IMR-90 (cell line): ENCODE data around the gene FMN2. TPM values are rescaled to one million over a fixed set of nuclear protein-coding genes. Genes with fewer than 3 reads are reported as not detected.

Source experiments
- ATAC-seq: fragments of 200-7000 bp; cut with Tn5 transposase; 2 replicates; pipeline ENCODE4 v1.9.1; 2020; ENCODE audit warnings: low read depth, mild to moderate bottlenecking, moderate library complexity
- BruUV-seq: library from RNA; stranded (reverse); fragments of 400-500 nt; replicated peaks from 2 replicates; lab custom pipeline; 2021; lab: Mats Ljungman, UMichigan
- CTCF ChIA-PET: fragments of 300-600 bp; formaldehyde crosslinking; extraction: SDS; loops from one replicate; lab custom pipeline; 2021; ENCODE audit warnings: antibody characterized with exemption; lab: Yijun Ruan, JAX
- POLR2A ChIA-PET: fragments of 300-600 bp; sonication (Branson Sonifier 250); formaldehyde crosslinking; loops from one replicate; lab custom pipeline; 2022; ENCODE audit warnings: antibody characterized with exemption; ENCODE audit not compliant: unreplicated experiment; lab: Charles Lee
- DNase-seq: peaks from one replicate; pipeline ENCODE4 v3.0.0; 2013
- H2AFZ ChIP-seq: replicated peaks from 2 replicates; pipeline ENCODE3; 2013; ENCODE audit warnings: low read length, mild to moderate bottlenecking; ENCODE audit not compliant: poor library complexity
- H2AK5ac ChIP-seq: 2 replicates; pipeline ENCODE4 v1.6.1; 2013; ENCODE audit warnings: low read depth, low read length, inconsistent platforms
- H2AK9ac ChIP-seq: replicated peaks from 2 replicates; pipeline ENCODE3; 2013; ENCODE audit warnings: mild to moderate bottlenecking, low read depth, low read length, moderate library complexity; ENCODE audit not compliant: poor library complexity
- H2BK120ac ChIP-seq: 2 replicates; pipeline ENCODE4 v1.6.1; 2013; ENCODE audit warnings: low read depth, low read length, inconsistent platforms
- H2BK15ac ChIP-seq: 3 replicates; pipeline ENCODE4 v1.6.1; 2013; ENCODE audit warnings: low read depth, low read length, inconsistent platforms
- H2BK20ac ChIP-seq: 2 replicates; pipeline ENCODE4 v1.6.1; 2013; ENCODE audit warnings: low read depth, mild to moderate bottlenecking, inconsistent platforms, low read length, moderate library complexity
- H2BK5ac ChIP-seq: 2 replicates; pipeline ENCODE4 v1.6.1; 2013; ENCODE audit warnings: mild to moderate bottlenecking, low read depth, low read length, inconsistent platforms; ENCODE audit not compliant: poor library complexity, severe bottlenecking
- H3K14ac ChIP-seq: replicated peaks from 2 replicates; pipeline ENCODE4 v1.6.1; 2013; ENCODE audit warnings: low read depth, low read length, inconsistent platforms
- H3K18ac ChIP-seq: 2 replicates; pipeline ENCODE4 v1.6.1; 2013; ENCODE audit warnings: low read depth, low read length, control low read depth
- H3K23ac ChIP-seq: 2 replicates; pipeline ENCODE4 v1.6.1; 2013; ENCODE audit warnings: low read depth, low read length, inconsistent platforms
- H3K27ac ChIP-seq: 2 replicates; pipeline ENCODE4 v1.5.1; 2013; ENCODE audit warnings: mild to moderate bottlenecking, control low read depth, low read length; ENCODE audit not compliant: insufficient read depth
- H3K27me3 ChIP-seq: 2 replicates; pipeline ENCODE4 v1.6.1; 2013; ENCODE audit warnings: low read length; ENCODE audit not compliant: control insufficient read depth, insufficient read depth
- H3K36me3 ChIP-seq: 2 replicates; pipeline ENCODE4 v1.6.1; 2013; ENCODE audit warnings: low read length, mixed read lengths; ENCODE audit not compliant: control insufficient read depth, insufficient read depth
- H3K4ac ChIP-seq: 2 replicates; pipeline ENCODE4 v1.6.1; 2013; ENCODE audit warnings: low read depth, low read length, inconsistent platforms
- H3K4me1 ChIP-seq: 2 replicates; pipeline ENCODE4 v1.6.1; 2013; ENCODE audit warnings: low read length, mixed read lengths; ENCODE audit not compliant: control insufficient read depth, insufficient read depth
- H3K4me2 ChIP-seq: 2 replicates; pipeline ENCODE4 v1.6.1; 2013; ENCODE audit warnings: low read depth, mild to moderate bottlenecking, control low read depth, low read length, moderate library complexity
- H3K4me3 ChIP-seq: 2 replicates; pipeline ENCODE4 v1.5.1; 2013; ENCODE audit warnings: low read depth, mild to moderate bottlenecking, control low read depth, low read length, moderate library complexity; ENCODE audit not compliant: insufficient read depth
- H3K56ac ChIP-seq: 2 replicates; pipeline ENCODE4 v1.6.1; 2013; ENCODE audit warnings: low read length, inconsistent platforms; ENCODE audit not compliant: insufficient read depth; ENCODE audit errors: extremely low read depth
- H3K79me1 ChIP-seq, 2 experiments: 2 replicates each; pipeline ENCODE4 v1.6.1; 2013; ENCODE audit warnings: low read length in 2 of 2, inconsistent platforms in 1 of 2, low read depth in 1 of 2
- H3K9ac ChIP-seq: 2 replicates; pipeline ENCODE4 v1.6.1; 2013; ENCODE audit warnings: low read depth, low read length, control low read depth
- H3K9me1 ChIP-seq: 2 replicates; pipeline ENCODE4 v1.6.1; 2013; ENCODE audit warnings: low read length, inconsistent platforms; ENCODE audit not compliant: insufficient read depth
- H3K9me3 ChIP-seq: 2 replicates; pipeline ENCODE4 v1.6.1; 2013; ENCODE audit warnings: low read length; ENCODE audit not compliant: control insufficient read depth, insufficient read depth
- H4K20me1 ChIP-seq: 2 replicates; pipeline ENCODE4 v1.6.1; 2013; ENCODE audit warnings: low read length, inconsistent platforms; ENCODE audit not compliant: insufficient read depth
- H4K5ac ChIP-seq: 2 replicates; pipeline ENCODE4 v1.6.1; 2013; ENCODE audit warnings: mild to moderate bottlenecking, low read depth, low read length, control low read depth
- H4K8ac ChIP-seq, 2 experiments: 2 replicates each; pipeline ENCODE4 v1.6.1; 2013; ENCODE audit warnings: low read depth in 2 of 2, low read length in 2 of 2, control low read depth in 1 of 2, inconsistent platforms in 1 of 2
- H4K91ac ChIP-seq: 2 replicates; pipeline ENCODE4 v1.6.1; 2013; ENCODE audit warnings: low read depth, low read length, inconsistent platforms; ENCODE audit not compliant: insufficient read depth
- CHD1 ChIP-seq: IDR thresholded peaks from 2 replicates; pipeline ENCODE4 v1.6.1; 2012; ENCODE audit warnings: low read depth, low read length, improper control_type of control experiment
- MXI1 ChIP-seq: IDR thresholded peaks from 2 replicates; pipeline ENCODE4 v1.6.1; 2012; ENCODE audit warnings: low read depth, mild to moderate bottlenecking, low read length, moderate library complexity, borderline replicate concordance
- NFE2L2 ChIP-seq: fragments of 150-350 bp; IDR thresholded peaks from 2 replicates; pipeline ENCODE4 v1.6.1; 2016; ENCODE audit warnings: low read depth, mild to moderate bottlenecking, low read length
- POLR2A ChIP-seq: IDR thresholded peaks from 2 replicates; pipeline ENCODE4 v1.6.1; 2012; ENCODE audit warnings: mild to moderate bottlenecking, low read depth, low read length
- WGBS, 2 experiments: methylation state at CpG; one replicate each; pipeline versions ENCODE4 v1.1.5 to v1.1.7; 2013; ENCODE audit warnings: missing lambda C conversion rate in 2 of 2; ENCODE audit not compliant: insufficient read length in 1 of 2; ENCODE audit errors: extremely low coverage in 2 of 2; 5-methylcytosine and 5-hydroxymethylcytosine counted together
- dilution Hi-C: fragments of 300-500 bp; cut with HindIII; formaldehyde crosslinking; loops from one replicate; pipeline ENCODE4 v1.14.3; 2018; ENCODE audit warnings: low sequenced_read_pairs; ENCODE audit not compliant: unreplicated experiment
- in situ Hi-C: fragments of 300-500 bp; cut with MboI; formaldehyde crosslinking; loops from 3 replicates; pipeline ENCODE4 v1.14.3; 2019; ENCODE audit warnings: low sequenced_read_pairs, inconsistent platforms, mixed read lengths
- intact Hi-C: fragments of 100-400 bp; cut with micrococcal nuclease; formaldehyde crosslinking; loops from 2 replicates; pipeline ENCODE4 v1.10.0; 2022
- polyA plus RNA-seq, 3 experiments: library from polyadenylated mRNA; depleted of rRNA; stranded (reverse); fragments of >200 nt; gene quantifications; 2 replicates each; pipeline ENCODE4 v1.2.3, GENCODE V29; 2012; ENCODE audit warnings: low replicate concordance in 1 of 3
- total RNA-seq: library from RNA; depleted of rRNA; stranded (reverse); fragments of >200 nt; gene quantifications from 2 replicates; pipeline ENCODE4 v1.2.3, GENCODE V29; 2012
- TF ChIP-seq, protein P1 (sequence below): fragments of 150-350 bp; IDR thresholded peaks from 2 replicates; pipeline ENCODE4 v1.6.1; 2016; ENCODE audit warnings: low read depth, mild to moderate bottlenecking, low read length, moderate library complexity, borderline replicate concordance

Gene FMN2
- total and polyA plus RNA-seq, 2 of the 4 experiments (the other 2 are of a cell fraction) = 29.0 to 35.8 TPM

- ATAC-seq = no peak
- H3K14ac ChIP-seq = no peak overlapping the region
- H3K9ac ChIP-seq = no peak overlapping the region
- H3K4me2 ChIP-seq = no peak overlapping the region
- no peaks in the 10 kb centered on the region for H4K20me1 ChIP-seq
- no peak overlapping the region for H3K23ac ChIP-seq
- H4K8ac ChIP-seq = no peak overlapping the region
- H2BK20ac ChIP-seq = no peak overlapping the region
- H4K91ac ChIP-seq = peak overlapping the region; percentile 15; the same call in 1 of the 2 replicates
- dilution Hi-C loops = no loop called here
- intact Hi-C loops = no loop called here
- no peak overlapping the region for H2BK120ac ChIP-seq
- H2BK5ac ChIP-seq = no peak overlapping the region
- no TSS peak for BruUV-seq
- H3K56ac ChIP-seq = no peak overlapping the region
- WGBS, 2 experiments = no CpG with 5 or more reads among the region's 5 CpGs
- ChIA-PET CTCF (no interaction called here), POLR2A (no interaction called here)
- H3K79me1 ChIP-seq = peaks cover 6 to 16% of the 10 kb centered on the region in 2 experiments; a peak in 3 of 4 replicates
- H2AK5ac ChIP-seq = no peak overlapping the region
- no peak overlapping the region for H2AK9ac ChIP-seq
- TF ChIP-seq MXI1 (no peak), CHD1 (no peak), NFE2L2 (no peak), POLR2A (no peak)
- TF ChIP-seq, protein P1, sequence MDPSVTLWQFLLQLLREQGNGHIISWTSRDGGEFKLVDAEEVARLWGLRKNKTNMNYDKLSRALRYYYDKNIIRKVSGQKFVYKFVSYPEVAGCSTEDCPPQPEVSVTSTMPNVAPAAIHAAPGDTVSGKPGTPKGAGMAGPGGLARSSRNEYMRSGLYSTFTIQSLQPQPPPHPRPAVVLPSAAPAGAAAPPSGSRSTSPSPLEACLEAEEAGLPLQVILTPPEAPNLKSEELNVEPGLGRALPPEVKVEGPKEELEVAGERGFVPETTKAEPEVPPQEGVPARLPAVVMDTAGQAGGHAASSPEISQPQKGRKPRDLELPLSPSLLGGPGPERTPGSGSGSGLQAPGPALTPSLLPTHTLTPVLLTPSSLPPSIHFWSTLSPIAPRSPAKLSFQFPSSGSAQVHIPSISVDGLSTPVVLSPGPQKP = no peak
- no peak overlapping the region for H4K5ac ChIP-seq
- no peak overlapping the region for H3K27ac ChIP-seq
- H2AFZ ChIP-seq = no peak overlapping the region
- DNase-seq = no peak
- no peak overlapping the region for H2BK15ac ChIP-seq
- no peak overlapping the region for H3K4me3 ChIP-seq
- no peak overlapping the region for H3K4ac ChIP-seq
- H3K9me3 ChIP-seq = no peaks in the 10 kb centered on the region
- peaks cover 2% of the 10 kb centered on the region; the same call in 1 of the 2 replicates for H3K36me3 ChIP-seq
- H3K9me1 ChIP-seq = peaks cover 3% of the 10 kb centered on the region; the same call in 1 of the 2 replicates
- in situ Hi-C loops = no loop called here
- no peak overlapping the region for H3K18ac ChIP-seq
- peaks cover 3% of the 10 kb centered on the region; the same call in 1 of the 2 replicates for H3K4me1 ChIP-seq
- no peaks in the 10 kb centered on the region for H3K27me3 ChIP-seq
These were observed 315.7 kb downstream of the FMN2 start for GRCh38 chr1:240407407-240407806.
